Urinary bladder (tissue), 4 donors: ENCODE measurements around the gene PTDSS2. TPM values are rescaled to one million over a fixed set of nuclear protein-coding genes. Genes with fewer than 3 reads are reported as not detected.

ENCODE experiments used
- DNase-seq: peaks from one replicate; pipeline ENCODE4 v3.0.0-alpha.2; 2015; ENCODE audit errors: extremely low spot score
- H3K27ac ChIP-seq: one replicate; pipeline ENCODE4 v1.5.1; 2013; ENCODE audit warnings: low read depth, mild to moderate bottlenecking, moderate library complexity
- H3K36me3 ChIP-seq: one replicate; pipeline ENCODE4 v1.6.1; 2013; ENCODE audit warnings: mild to moderate bottlenecking, moderate library complexity; ENCODE audit not compliant: insufficient read depth
- H3K4me1 ChIP-seq: one replicate; pipeline ENCODE4 v1.6.1; 2013; ENCODE audit warnings: mild to moderate bottlenecking, moderate library complexity; ENCODE audit not compliant: insufficient read depth
- H3K4me3 ChIP-seq: one replicate; pipeline ENCODE4 v1.5.1; 2013; ENCODE audit warnings: low read depth, low read length
- WGBS: extraction: QIAGEN DNeasy Blood & Tissue Kit; methylation state at CpG from one replicate; pipeline ENCODE4 v1.1.7; 2013; 5-methylcytosine and 5-hydroxymethylcytosine counted together
- polyA plus RNA-seq: library from polyadenylated mRNA; stranded (reverse); fragments of 200-250 nt; gene quantifications from one replicate; pipeline ENCODE4 v1.2.3, GENCODE V29; 2013
- total RNA-seq: library from RNA; depleted of rRNA; stranded (reverse); fragments of >200 nt; gene quantifications from one replicate; pipeline ENCODE4 v1.2.3, GENCODE V29; 2014
- donor health status: healthy with polysubstance abuse.
- donor health status: healthy.

The PTDSS2 gene
- total and polyA plus RNA-seq, 2 donors = 13.5 to 27.0 TPM

GRCh38 chr11:496834-497564 is 46.9 kb downstream of the PTDSS2 start:
- peaks cover 14% of the 10 kb centered on the region for H3K36me3 ChIP-seq
- DNase-seq = no peak
- WGBS = 95% methylated on average over 34 of the region's 34 CpGs
- no peak overlapping the region for H3K4me3 ChIP-seq
- no peak overlapping the region for H3K27ac ChIP-seq
- H3K4me1 ChIP-seq = no peaks in the 10 kb centered on the region

DNA sequence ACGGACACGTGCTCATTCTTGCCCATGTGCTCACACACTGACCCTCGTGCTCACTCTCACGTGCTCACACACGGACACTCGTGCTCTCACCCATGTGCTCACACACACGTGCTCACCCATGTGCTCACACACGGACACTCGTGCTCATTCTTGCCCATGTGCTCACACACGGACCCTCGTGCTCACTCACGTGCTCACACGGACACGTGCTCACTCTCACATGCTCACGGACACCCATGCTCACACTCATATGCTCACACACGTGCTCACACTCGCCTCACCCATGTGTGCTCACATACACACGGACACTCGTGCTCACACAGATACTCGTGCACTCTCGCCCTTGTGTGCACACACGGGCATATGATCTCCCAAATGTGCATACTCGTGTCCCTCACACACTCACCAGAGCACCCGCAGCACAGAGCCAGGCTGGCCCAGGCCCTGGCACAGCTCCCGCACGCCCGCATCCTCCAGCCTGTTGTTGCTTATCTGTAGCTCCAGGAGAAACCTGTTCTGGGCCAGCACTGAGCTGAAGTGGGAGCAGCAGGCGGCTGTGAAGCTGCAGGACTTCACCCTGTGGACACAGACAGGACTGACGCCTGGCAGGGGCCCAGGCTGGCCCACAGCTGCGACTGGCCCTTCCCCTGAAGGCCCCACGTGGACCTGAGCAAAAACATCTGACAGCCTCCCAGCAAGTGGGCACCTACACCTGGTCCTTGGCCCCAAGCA is 47.7 kb downstream of the PTDSS2 start:
- Histone ChIP-seq H3K36me3 (peaks cover 14% of the 10 kb centered on the region), H3K27ac (no peak overlapping the region), H3K4me1 (no peaks in the 10 kb centered on the region), H3K4me3 (no peak overlapping the region)
- 96% methylated on average over 31 of the region's 31 CpGs for WGBS
- no peak for DNase-seq

- Histone ChIP-seq H3K36me3 (peaks cover 14% of the 10 kb centered on the region), H3K4me3 (no peak overlapping the region), H3K27ac (no peak overlapping the region), H3K4me1 (no peaks in the 10 kb centered on the region)
- no peak for DNase-seq
- 96% methylated on average over 39 of the region's 39 CpGs for WGBS
These were observed 48.5 kb downstream of the PTDSS2 start for GRCh38 chr11:498297-499181.

- no peaks in the 10 kb centered on the region for H3K4me1 ChIP-seq
- H3K4me3 ChIP-seq = no peak overlapping the region
- no peak overlapping the region for H3K27ac ChIP-seq
- WGBS = 92% methylated on average over 24 of the region's 24 CpGs
- no peak for DNase-seq
- H3K36me3 ChIP-seq = peaks cover 14% of the 10 kb centered on the region
These were observed 49.4 kb downstream of the PTDSS2 start for GRCh38 chr11:499201-500076.

DNA sequence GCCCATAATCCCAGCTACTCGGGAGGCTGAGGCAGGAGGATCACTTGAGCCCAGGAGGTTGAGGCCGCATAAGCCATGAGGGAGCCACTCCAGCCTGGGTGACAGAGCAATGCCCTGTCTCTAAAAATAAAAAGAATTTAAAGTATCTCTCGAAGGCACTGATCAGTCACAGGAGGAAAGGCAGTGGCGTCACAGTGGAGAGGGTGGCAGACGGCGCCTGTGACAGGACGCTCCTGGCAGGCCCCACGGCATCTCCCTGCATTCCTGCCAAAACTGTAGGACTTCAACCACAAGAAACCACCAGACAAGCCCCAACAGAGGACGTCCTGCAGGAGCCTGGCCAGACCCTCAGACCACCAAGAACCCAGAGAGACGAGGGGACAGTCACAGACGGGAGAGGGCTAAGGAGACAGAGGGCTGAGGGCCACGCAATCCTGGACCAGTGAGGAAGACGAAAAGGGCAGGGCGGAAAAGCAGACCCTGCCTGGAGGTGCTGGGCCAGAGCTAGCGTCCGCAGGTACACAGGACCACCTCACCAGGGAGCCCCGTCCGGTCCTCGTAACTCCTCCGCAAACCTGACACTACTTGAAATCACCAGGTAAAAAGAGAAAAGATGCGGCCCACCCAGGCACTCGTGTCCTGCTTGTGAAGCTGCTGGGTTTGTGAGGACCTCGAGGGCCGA is 51.1 kb downstream of the PTDSS2 start:
- Histone ChIP-seq H3K4me1 (no peaks in the 10 kb centered on the region), H3K27ac (no peak overlapping the region), H3K36me3 (peaks cover 14% of the 10 kb centered on the region), H3K4me3 (no peak overlapping the region)
- 94% methylated on average over 24 of the region's 24 CpGs for WGBS
- DNase-seq = no peak

- DNase-seq = no peak
- Histone ChIP-seq H3K4me3 (no peak overlapping the region), H3K4me1 (no peaks in the 10 kb centered on the region), H3K27ac (no peak overlapping the region), H3K36me3 (peaks cover 14% of the 10 kb centered on the region)
- 80% methylated on average over 19 of the region's 19 CpGs for WGBS
These were observed 51.7 kb downstream of the PTDSS2 start for GRCh38 chr11:501683-502287.

- 85% methylated on average over 10 of the region's 10 CpGs for WGBS
- H3K4me3 ChIP-seq = no peak overlapping the region
- no peaks in the 10 kb centered on the region for H3K4me1 ChIP-seq
- peaks cover 14% of the 10 kb centered on the region for H3K36me3 ChIP-seq
- no peak for DNase-seq
- no peak overlapping the region for H3K27ac ChIP-seq
These were observed 52.5 kb downstream of the PTDSS2 start for GRCh38 chr11:502288-503178.

DNA sequence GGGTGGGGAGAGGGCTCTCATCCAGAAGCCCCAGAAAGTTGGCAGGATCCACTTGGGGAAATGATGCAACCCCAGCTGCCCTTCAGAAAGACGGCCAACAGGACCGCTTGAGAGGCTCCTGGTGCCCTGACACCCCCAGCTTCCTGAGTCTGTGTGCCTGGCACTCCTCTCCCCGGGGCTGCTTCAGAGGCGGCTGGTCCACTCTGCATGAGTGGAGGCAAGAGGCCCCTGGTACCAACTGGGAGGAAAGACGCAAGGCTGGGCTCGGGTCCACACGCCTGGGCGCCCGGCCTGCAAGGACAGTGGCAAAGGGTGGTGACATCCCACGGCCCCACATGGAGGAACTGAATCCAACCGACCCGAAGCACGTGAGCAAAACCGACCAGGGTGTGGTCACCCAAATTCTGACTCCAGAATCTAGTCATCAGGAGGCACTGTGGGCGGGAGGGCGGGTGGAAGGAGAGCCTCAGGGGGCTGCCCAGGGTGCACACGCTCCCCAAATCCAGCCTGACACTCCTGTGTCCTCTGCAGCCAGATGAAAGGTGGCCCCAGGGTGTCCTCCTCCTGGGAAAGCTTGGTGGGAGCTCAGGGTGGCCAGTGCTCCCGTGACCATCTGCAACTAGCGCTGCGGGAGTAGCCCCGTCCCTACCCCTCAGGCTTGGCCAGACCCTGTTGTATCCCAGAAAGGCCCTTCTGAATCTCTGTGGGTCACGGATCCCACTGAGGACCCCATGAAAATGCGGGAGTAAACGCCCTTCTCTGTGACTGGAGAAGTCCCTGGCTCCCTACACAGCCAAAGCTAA is 53.3 kb downstream of the PTDSS2 start:
- WGBS = 64% methylated on average over 24 of the region's 24 CpGs

DNA sequence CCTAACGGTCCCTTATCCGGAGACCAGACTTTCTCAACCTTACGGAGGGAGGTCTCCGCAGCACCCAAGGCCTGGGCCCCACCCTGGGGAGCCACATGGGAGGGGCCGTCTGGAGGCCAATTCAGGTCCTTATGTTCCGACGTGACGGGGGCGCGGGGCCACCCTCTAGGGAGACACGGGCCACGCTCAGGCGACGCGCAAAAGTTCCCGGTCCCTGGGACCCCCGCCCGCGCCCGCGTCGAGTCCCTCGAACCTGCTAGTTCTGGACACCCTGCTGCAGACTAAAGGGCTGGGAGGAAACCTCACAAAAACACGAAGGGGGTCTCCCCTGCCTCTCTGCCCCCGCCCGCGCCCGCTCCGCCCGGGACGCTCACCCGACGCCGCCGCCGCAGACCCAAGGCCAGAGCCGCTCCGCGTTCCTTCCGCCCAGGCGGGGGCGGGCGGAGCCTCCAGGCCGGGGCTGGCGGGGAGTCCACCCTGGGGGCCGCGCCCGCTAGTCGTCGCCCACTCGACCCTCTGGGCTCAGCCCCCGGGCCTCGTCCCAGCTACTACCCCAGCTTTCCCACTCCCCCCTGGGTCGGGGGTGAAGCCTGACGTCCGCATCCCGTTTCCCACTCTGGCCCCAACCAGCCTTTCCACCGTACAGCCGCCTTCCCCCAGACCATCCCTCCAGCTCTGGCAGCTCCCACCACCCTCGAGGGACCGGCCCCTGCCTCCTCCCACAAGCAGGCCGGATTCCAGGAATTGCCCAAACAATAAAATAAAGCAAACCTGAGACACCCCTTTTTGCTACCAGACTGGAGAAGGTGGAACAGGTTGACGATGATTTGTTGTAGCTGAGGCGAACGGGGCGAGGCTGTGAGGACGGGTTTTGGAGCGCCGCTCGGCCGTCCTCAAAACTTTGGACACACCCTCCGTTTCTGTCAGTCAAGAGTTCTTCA is 54.2 kb downstream of the PTDSS2 start:
- Histone ChIP-seq H3K4me1 (no peaks in the 10 kb centered on the region), H3K27ac (peak overlapping the region; percentile 53), H3K4me3 (peak overlapping the region; percentile 42), H3K36me3 (peaks cover 6% of the 10 kb centered on the region)
- no peak for DNase-seq
- 11% methylated on average over 72 of the region's 72 CpGs for WGBS

More for the DNA sequence above, 53.3 kb downstream of the PTDSS2 start:
- no peak overlapping the region for H3K27ac ChIP-seq
- no peaks in the 10 kb centered on the region for H3K4me1 ChIP-seq
- peaks cover 7% of the 10 kb centered on the region for H3K36me3 ChIP-seq
- no peak for DNase-seq
- no peak overlapping the region for H3K4me3 ChIP-seq

- Histone ChIP-seq H3K4me3 (no peak overlapping the region), H3K27ac (no peak overlapping the region), H3K4me1 (no peaks in the 10 kb centered on the region), H3K36me3 (peaks cover 3% of the 10 kb centered on the region)
- WGBS = 64% methylated on average over 7 of the region's 7 CpGs
- DNase-seq = no peak
These were observed 54.9 kb downstream of the PTDSS2 start for GRCh38 chr11:504994-505344.
